Pancreas (tissue), 8 donors: Measurements from ENCODE around the gene CCDC184. TPM values are rescaled to one million over a fixed set of nuclear protein-coding genes. Genes with fewer than 3 reads are reported as not detected.

ENCODE experiments used
- polyA plus RNA-seq, 2 donors: library from polyadenylated mRNA; stranded (reverse); fragments of 200-250 nt; gene quantifications; one replicate each; pipeline ENCODE4 v1.2.3, GENCODE V29; 2013
- total RNA-seq, 6 donors: library from RNA; stranded (reverse); fragmentation: NEBNext Ultra II Directional in 4 of 6; extraction: Animal tissue kit (Norgen Biotek cat#: 25700) in 4 of 6; gene quantifications; one replicate each; pipeline versions ENCODE4 v1.2.1 to v1.2.4, GENCODE V29; 2021 to 2023
- donor health status: healthy with polysubstance abuse.
- donor health status: DM: no; HTN: no; CAD: no; lungs with moderate emphysema.
- donor health status: DM: no; HTN: no; CAD: no.
- donor health status: Bipolar disorder and iron deficiency.
- donor health status: DM: yes; HTN: yes; CAD: no.
- donor health status: DM: no; HTN: no; CAD: no.
- donor health status: DM: no; HTN: no; CAD: no.
- donor health status: DM: yes; HTN: yes; CAD: no.

The CCDC184 gene
- total and polyA plus RNA-seq, 8 donors: 0.16 to 3.1 (median 0.52) TPM

Other genes starting within 250 kb of the CCDC184 start
- 10 to 100 TPM; 25.6 to 42.1 (median 31.7) TPM for gene TMEM106C, start 220.0 kb upstream of the CCDC184 start, total RNA-seq
- 10 to 100 TPM; 24.7 to 44.7 TPM for gene TMEM106C, start 220.0 kb upstream of the CCDC184 start, polyA plus RNA-seq
- gene COL2A1, start 179.2 kb upstream of the CCDC184 start, total RNA-seq: under 1 TPM in 1 of 6 donors, not detected in 5; 0.06 TPM
- gene COL2A1, start 179.2 kb upstream of the CCDC184 start, polyA plus RNA-seq: under 1 TPM; 0.04 to 0.12 TPM
- gene SENP1, start 77.6 kb upstream of the CCDC184 start, total RNA-seq: 1 to 10 TPM; 6.8 to 8.9 (median 7.4) TPM
- gene SENP1, start 77.6 kb upstream of the CCDC184 start, polyA plus RNA-seq: 1 to 10 TPM; 1.9 to 3.4 TPM
- 10 to 100 TPM in 4 of 6 donors, 1 to 10 TPM in 2; 7.0 to 23.1 (median 11.3) TPM for gene PFKM, start 64.3 kb upstream of the CCDC184 start, total RNA-seq
- gene PFKM, start 64.3 kb upstream of the CCDC184 start, polyA plus RNA-seq: 10 to 100 TPM in 1 of 2 donors, 1 to 10 TPM in 1; 9.9 to 27.5 TPM
- gene ASB8, start 26.1 kb upstream of the CCDC184 start, total RNA-seq: 10 to 100 TPM; 17.6 to 27.6 (median 20.7) TPM
- 10 to 100 TPM in 1 of 2 donors, 1 to 10 TPM in 1; 8.1 to 17.0 TPM for gene ASB8, start 26.1 kb upstream of the CCDC184 start, polyA plus RNA-seq
- not detected for gene OR10AD1, start 19.6 kb downstream of the CCDC184 start, total RNA-seq
- not detected for gene OR10AD1, start 19.6 kb downstream of the CCDC184 start, polyA plus RNA-seq
- 10 to 100 TPM in 5 of 6 donors, 1 to 10 TPM in 1; 9.9 to 14.4 (median 12.3) TPM for gene ZNF641, start 167.3 kb downstream of the CCDC184 start, total RNA-seq
- 1 to 10 TPM; 8.0 to 9.2 TPM for gene ZNF641, start 167.3 kb downstream of the CCDC184 start, polyA plus RNA-seq